Measurements from ENCODE around the gene ZCCHC2. TPM values are rescaled to one million over a fixed set of nuclear protein-coding genes. Genes with fewer than 3 reads are reported as not detected.
A peak's percentile ranks its signal among the peaks of the same experiment; 100 is the strongest.

The ZCCHC2 gene
- total RNA-seq, 1 experiment from 2014 or later = 11.5 TPM

DNA sequence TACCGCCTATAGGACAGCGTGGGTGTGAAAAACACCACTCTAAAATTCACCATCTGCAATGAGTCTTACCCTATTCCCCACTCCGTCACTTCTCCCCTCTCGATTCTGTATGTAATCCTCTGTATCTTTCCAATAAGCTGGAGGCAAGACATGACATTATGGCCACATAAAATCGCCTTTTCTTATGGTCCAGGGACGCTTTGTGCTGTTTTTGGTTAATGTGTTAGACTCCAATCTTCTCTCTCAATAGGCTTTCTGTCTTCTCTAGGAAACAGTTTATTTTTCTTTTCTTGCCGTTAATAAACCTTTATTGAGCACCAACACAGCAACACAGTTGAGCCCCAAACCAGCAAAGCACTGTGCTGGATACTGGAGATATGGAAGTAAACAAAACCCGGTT is 37.9 kb upstream of the ZCCHC2 start:
- no peak for DNase-seq (ENCODE audit: low spot score)
- intact Hi-C loops (cut with micrococcal nuclease; ENCODE audit: unreplicated experiment) = no loop called here
- H3K4me1 ChIP-seq (ENCODE audit: insufficient read depth, low read length, poor library complexity, severe bottlenecking) = no peaks in the 10 kb centered on the region
- ChIA-PET CTCF (no interaction called here), POLR2A (ENCODE audit: low non-redundant PET) (no interaction called here)
- peaks cover 17% of the 10 kb centered on the region for H3K9me3 ChIP-seq (ENCODE audit: low read depth, low read length, poor library complexity, severe bottlenecking)
- H3K4me3 ChIP-seq (ENCODE audit: low read depth, low read length, poor library complexity, severe bottlenecking) = no peak overlapping the region
- H3K27ac ChIP-seq (ENCODE audit: low read depth, low read length, poor library complexity, severe bottlenecking) = no peak overlapping the region
- TF ChIP-seq, protein P1, sequence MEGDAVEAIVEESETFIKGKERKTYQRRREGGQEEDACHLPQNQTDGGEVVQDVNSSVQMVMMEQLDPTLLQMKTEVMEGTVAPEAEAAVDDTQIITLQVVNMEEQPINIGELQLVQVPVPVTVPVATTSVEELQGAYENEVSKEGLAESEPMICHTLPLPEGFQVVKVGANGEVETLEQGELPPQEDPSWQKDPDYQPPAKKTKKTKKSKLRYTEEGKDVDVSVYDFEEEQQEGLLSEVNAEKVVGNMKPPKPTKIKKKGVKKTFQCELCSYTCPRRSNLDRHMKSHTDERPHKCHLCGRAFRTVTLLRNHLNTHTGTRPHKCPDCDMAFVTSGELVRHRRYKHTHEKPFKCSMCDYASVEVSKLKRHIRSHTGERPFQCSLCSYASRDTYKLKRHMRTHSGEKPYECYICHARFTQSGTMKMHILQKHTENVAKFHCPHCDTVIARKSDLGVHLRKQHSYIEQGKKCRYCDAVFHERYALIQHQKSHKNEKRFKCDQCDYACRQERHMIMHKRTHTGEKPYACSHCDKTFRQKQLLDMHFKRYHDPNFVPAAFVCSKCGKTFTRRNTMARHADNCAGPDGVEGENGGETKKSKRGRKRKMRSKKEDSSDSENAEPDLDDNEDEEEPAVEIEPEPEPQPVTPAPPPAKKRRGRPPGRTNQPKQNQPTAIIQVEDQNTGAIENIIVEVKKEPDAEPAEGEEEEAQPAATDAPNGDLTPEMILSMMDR (conservative IDR thresholded peaks at IDR 0.05; ENCODE audit: low read depth, low read length) = no peak
- TF ChIP-seq EZH2 (IDR thresholded peaks at IDR 0.05; ENCODE audit: borderline replicate concordance, low read depth, low read length, poor library complexity, severe bottlenecking) = no peak
- H3K36me3 ChIP-seq (ENCODE audit: insufficient read depth, low read length, poor library complexity, severe bottlenecking) = no peaks in the 10 kb centered on the region
- no peaks in the 10 kb centered on the region for H3K27me3 ChIP-seq (replicated peaks; ENCODE audit: insufficient read depth, low read depth, low read length, poor library complexity)
- BruUV-seq (replicated peaks) = no TSS peak

DNA sequence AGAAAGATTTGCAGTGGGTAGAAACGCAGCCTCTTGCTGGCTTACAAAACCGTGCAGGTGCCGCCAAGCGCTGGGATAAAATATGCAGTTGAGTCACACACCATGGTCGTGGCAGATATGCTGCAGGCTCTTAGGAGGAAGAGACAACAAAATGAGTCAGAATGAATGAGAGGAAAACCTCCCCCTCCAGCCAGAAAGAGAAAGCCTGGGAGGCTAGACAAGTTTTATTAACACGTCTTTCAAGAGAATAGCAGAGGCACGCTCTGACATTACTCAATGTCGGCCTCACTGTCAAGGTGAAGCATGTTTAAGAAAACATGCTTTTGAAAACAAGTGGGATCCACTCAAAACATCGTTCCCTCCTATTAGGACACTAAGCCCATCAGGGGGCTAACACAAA is 37.1 kb upstream of the ZCCHC2 start:
- intact Hi-C loops (cut with micrococcal nuclease; ENCODE audit: unreplicated experiment) = no loop called here
- H3K4me1 ChIP-seq (ENCODE audit: insufficient read depth, low read length, poor library complexity, severe bottlenecking) = no peaks in the 10 kb centered on the region
- ChIA-PET POLR2A (ENCODE audit: low non-redundant PET) (no interaction called here), CTCF (no interaction called here)
- BruUV-seq (replicated peaks) = no TSS peak
- no peaks in the 10 kb centered on the region for H3K27me3 ChIP-seq (replicated peaks; ENCODE audit: insufficient read depth, low read depth, low read length, poor library complexity)
- no peaks in the 10 kb centered on the region for H3K36me3 ChIP-seq (ENCODE audit: insufficient read depth, low read length, poor library complexity, severe bottlenecking)
- peak; percentile 15 for DNase-seq (ENCODE audit: low spot score)
- no peak overlapping the region for H3K4me3 ChIP-seq (ENCODE audit: low read depth, low read length, poor library complexity, severe bottlenecking)
- H3K27ac ChIP-seq (ENCODE audit: low read depth, low read length, poor library complexity, severe bottlenecking) = no peak overlapping the region
- TF ChIP-seq EZH2 (IDR thresholded peaks at IDR 0.05; ENCODE audit: borderline replicate concordance, low read depth, low read length, poor library complexity, severe bottlenecking) = no peak
- TF ChIP-seq, protein P1 (conservative IDR thresholded peaks at IDR 0.05; ENCODE audit: low read depth, low read length) = no peak
- H3K9me3 ChIP-seq (ENCODE audit: low read depth, low read length, poor library complexity, severe bottlenecking) = peaks cover 10% of the 10 kb centered on the region

DNA sequence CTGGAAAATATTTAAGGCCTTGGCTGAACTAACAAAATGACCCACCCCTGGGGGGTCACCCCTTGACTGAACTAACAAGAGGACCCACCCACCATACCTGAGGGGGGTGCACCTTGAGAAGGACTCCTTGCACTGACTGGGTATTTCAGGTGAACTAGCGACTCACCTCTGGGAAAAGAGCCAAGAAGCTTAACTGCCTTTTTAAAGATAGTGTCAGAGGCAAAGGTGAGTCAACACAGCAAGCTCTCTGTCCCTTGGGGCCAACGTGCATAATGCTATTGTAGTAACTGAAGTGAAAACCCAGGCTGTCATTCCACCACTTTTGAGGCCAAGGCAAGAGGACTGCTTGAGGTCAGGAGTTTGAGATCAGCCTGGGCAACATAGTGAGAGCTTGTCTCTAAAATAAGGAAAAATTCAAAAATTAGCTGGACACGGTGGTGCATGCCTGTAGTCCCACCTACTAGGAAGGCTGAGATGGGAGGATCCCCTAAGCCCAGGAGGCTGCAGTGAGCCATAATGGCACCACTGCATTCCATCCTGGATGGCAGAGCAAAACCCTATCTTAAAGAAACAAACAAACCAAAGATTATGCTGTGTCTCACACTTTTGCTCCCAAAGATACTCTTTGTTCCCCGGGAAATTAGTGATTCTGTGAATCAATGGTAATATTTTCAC is 36.4 kb upstream of the ZCCHC2 start:
- POLR2A ChIA-PET (ENCODE audit: low non-redundant PET) = no interaction called here
- no peak overlapping the region for H3K4me3 ChIP-seq (ENCODE audit: low read depth, low read length, poor library complexity, severe bottlenecking)

More for the DNA sequence above, 36.4 kb upstream of the ZCCHC2 start:
- Histone ChIP-seq H3K9me3 (ENCODE audit: low read depth, low read length, poor library complexity, severe bottlenecking) (peaks cover 2% of the 10 kb centered on the region), H3K27me3 (replicated peaks; ENCODE audit: insufficient read depth, low read depth, low read length, poor library complexity) (no peaks in the 10 kb centered on the region), H3K36me3 (ENCODE audit: insufficient read depth, low read length, poor library complexity, severe bottlenecking) (no peaks in the 10 kb centered on the region), H3K4me1 (ENCODE audit: insufficient read depth, low read length, poor library complexity, severe bottlenecking) (no peaks in the 10 kb centered on the region), H3K27ac (ENCODE audit: low read depth, low read length, poor library complexity, severe bottlenecking) (no peak overlapping the region)
- TF ChIP-seq, protein P1 (conservative IDR thresholded peaks at IDR 0.05; ENCODE audit: low read depth, low read length) = no peak
- TF ChIP-seq EZH2 (IDR thresholded peaks at IDR 0.05; ENCODE audit: borderline replicate concordance, low read depth, low read length, poor library complexity, severe bottlenecking) = no peak
- no TSS peak for BruUV-seq (replicated peaks)
- no peak for DNase-seq (ENCODE audit: low spot score)
- CTCF ChIA-PET = no interaction called here
- intact Hi-C loops (cut with micrococcal nuclease; ENCODE audit: unreplicated experiment) = no loop called here
